Dendritic cell treated with granulocyte-macrophage colony-stimulating factor and Interleukin-4, amounts not matched to agents 40 ng/mL and 50 ng/mL, for 4 days (primary cell): ENCODE measurements around the gene PHLDA3.
A peak's percentile ranks its signal among the peaks of the same experiment; 100 is the strongest.

Source experiments
- H3K27ac Mint-ChIP-seq: one replicate; pipeline ENCODE4 v1.8.0; 2022; ENCODE audit warnings: mild to moderate bottlenecking, mixed read lengths
- H3K27me3 Mint-ChIP-seq: one replicate; pipeline ENCODE4 v1.8.0; 2022; ENCODE audit warnings: mild to moderate bottlenecking, mixed read lengths
- H3K36me3 Mint-ChIP-seq: one replicate; pipeline ENCODE4 v1.8.0; 2022; ENCODE audit warnings: low read depth, mixed read lengths
- H3K4me1 Mint-ChIP-seq: one replicate; pipeline ENCODE4 v1.8.0; 2022; ENCODE audit warnings: low read depth, mixed read lengths
- H3K4me3 Mint-ChIP-seq: one replicate; pipeline ENCODE4 v1.8.0; 2022; ENCODE audit warnings: mild to moderate bottlenecking, moderate library complexity, mixed read lengths
- H3K9me3 Mint-ChIP-seq: one replicate; pipeline ENCODE4 v1.8.0; 2022; ENCODE audit warnings: mixed read lengths
- intact Hi-C: fragments of 100-400 bp; cut with micrococcal nuclease; formaldehyde crosslinking; loops from one replicate; pipeline ENCODE4 v1.15.0; 2022

Gene PHLDA3

GRCh38 chr1:201468844-201469644, at the start of gene PHLDA3:
Gene PHLDA3, minus strand, starts transcription at chr1:201469188. Its CDS starts 402 bp downstream, at chr1:201468786.
- Mint-ChIP-seq H3K4me3 (peak within 1 kb of the TSS; percentile 74), H3K9me3 (no peaks in the 10 kb centered on the region), H3K27me3 (peaks cover 58% of the 10 kb centered on the region), H3K36me3 (peaks cover 10% of the 10 kb centered on the region), H3K4me1 (peaks cover 23% of the 10 kb centered on the region), H3K27ac (peak within 1 kb of the TSS; percentile 55)
- intact Hi-C loops, result no loop called here

GRCh38 chr1:201518071-201518470, 49.1 kb upstream of the PHLDA3 start:
- H3K4me3 Mint-ChIP-seq, result no peak overlapping the region
- H3K4me1 Mint-ChIP-seq, result peaks cover 8% of the 10 kb centered on the region
- peak overlapping the region; percentile 12 for H3K27ac Mint-ChIP-seq
- peaks cover 47% of the 10 kb centered on the region for H3K36me3 Mint-ChIP-seq
- H3K9me3 Mint-ChIP-seq, result no peaks in the 10 kb centered on the region
- H3K27me3 Mint-ChIP-seq, result no peaks in the 10 kb centered on the region
- intact Hi-C loops, result no loop called here

GRCh38 chr1:201517631-201518030, 48.6 kb upstream of the PHLDA3 start:
- Mint-ChIP-seq H3K27me3 (no peaks in the 10 kb centered on the region), H3K27ac (peak overlapping the region; percentile 12), H3K4me1 (peaks cover 9% of the 10 kb centered on the region), H3K4me3 (no peak overlapping the region), H3K9me3 (no peaks in the 10 kb centered on the region), H3K36me3 (peaks cover 46% of the 10 kb centered on the region)
- intact Hi-C loops, result no loop called here

GRCh38 chr1:201516511-201517127, 47.6 kb upstream of the PHLDA3 start:
- Mint-ChIP-seq H3K27ac (no peak overlapping the region), H3K4me1 (peaks cover 19% of the 10 kb centered on the region), H3K27me3 (no peaks in the 10 kb centered on the region), H3K4me3 (no peak overlapping the region), H3K9me3 (no peaks in the 10 kb centered on the region), H3K36me3 (peaks cover 36% of the 10 kb centered on the region)
- intact Hi-C loops, result no loop called here

GRCh38 chr1:201515895-201516294, 46.9 kb upstream of the PHLDA3 start:
- Mint-ChIP-seq H3K27me3 (no peaks in the 10 kb centered on the region), H3K9me3 (no peaks in the 10 kb centered on the region), H3K36me3 (peaks cover 29% of the 10 kb centered on the region), H3K4me3 (no peak overlapping the region), H3K27ac (no peak overlapping the region), H3K4me1 (peaks cover 22% of the 10 kb centered on the region)
- intact Hi-C loops, result no loop called here

- Mint-ChIP-seq H3K4me3 (no peak overlapping the region), H3K27ac (no peak overlapping the region), H3K27me3 (no peaks in the 10 kb centered on the region), H3K9me3 (no peaks in the 10 kb centered on the region), H3K4me1 (peaks cover 23% of the 10 kb centered on the region), H3K36me3 (peaks cover 25% of the 10 kb centered on the region)
- intact Hi-C loops, result no loop called here
These were observed 46.2 kb upstream of the PHLDA3 start for GRCh38 chr1:201515062-201515750.

GRCh38 chr1:201514466-201514865, 45.5 kb upstream of the PHLDA3 start:
- no peaks in the 10 kb centered on the region for H3K27me3 Mint-ChIP-seq
- H3K36me3 Mint-ChIP-seq, result peaks cover 23% of the 10 kb centered on the region
- no peak overlapping the region for H3K4me3 Mint-ChIP-seq
- peaks cover 30% of the 10 kb centered on the region for H3K4me1 Mint-ChIP-seq
- no peaks in the 10 kb centered on the region for H3K9me3 Mint-ChIP-seq
- intact Hi-C loops, result no loop called here
- H3K27ac Mint-ChIP-seq, result no peak overlapping the region

GRCh38 chr1:201513498-201514243, 44.7 kb upstream of the PHLDA3 start:
- intact Hi-C loops, result loop anchor here (1.0 kb wide), 2 partner anchors 31 to 65 kb away; no protein-coding TSS in a partner anchor
- peaks cover 36% of the 10 kb centered on the region for H3K4me1 Mint-ChIP-seq
- H3K9me3 Mint-ChIP-seq, result no peaks in the 10 kb centered on the region
- peaks cover 22% of the 10 kb centered on the region for H3K36me3 Mint-ChIP-seq
- no peak overlapping the region for H3K27ac Mint-ChIP-seq
- no peaks in the 10 kb centered on the region for H3K27me3 Mint-ChIP-seq
- no peak overlapping the region for H3K4me3 Mint-ChIP-seq

GRCh38 chr1:201511941-201512539, 43.1 kb upstream of the PHLDA3 start:
- Mint-ChIP-seq H3K36me3 (peaks cover 22% of the 10 kb centered on the region), H3K27me3 (no peaks in the 10 kb centered on the region), H3K27ac (peak overlapping the region; percentile 79), H3K4me1 (peaks cover 39% of the 10 kb centered on the region), H3K4me3 (no peak overlapping the region), H3K9me3 (no peaks in the 10 kb centered on the region)
- intact Hi-C loops, result no loop called here

GRCh38 chr1:201511396-201511940, 42.5 kb upstream of the PHLDA3 start:
- intact Hi-C loops, result no loop called here
- peaks cover 40% of the 10 kb centered on the region for H3K4me1 Mint-ChIP-seq
- no peak overlapping the region for H3K4me3 Mint-ChIP-seq
- H3K36me3 Mint-ChIP-seq, result peaks cover 24% of the 10 kb centered on the region
- H3K27ac Mint-ChIP-seq, result peak overlapping the region; percentile 79
- H3K9me3 Mint-ChIP-seq, result no peaks in the 10 kb centered on the region
- no peaks in the 10 kb centered on the region for H3K27me3 Mint-ChIP-seq

GRCh38 chr1:201510734-201511133, 41.7 kb upstream of the PHLDA3 start:
- Mint-ChIP-seq H3K9me3 (no peaks in the 10 kb centered on the region), H3K36me3 (peaks cover 26% of the 10 kb centered on the region), H3K27me3 (no peaks in the 10 kb centered on the region), H3K27ac (no peak overlapping the region), H3K4me1 (peaks cover 47% of the 10 kb centered on the region), H3K4me3 (no peak overlapping the region)
- intact Hi-C loops, result no loop called here

- no peak overlapping the region for H3K4me3 Mint-ChIP-seq
- no peaks in the 10 kb centered on the region for H3K9me3 Mint-ChIP-seq
- no peak overlapping the region for H3K27ac Mint-ChIP-seq
- no peaks in the 10 kb centered on the region for H3K27me3 Mint-ChIP-seq
- intact Hi-C loops, result no loop called here
- peaks cover 18% of the 10 kb centered on the region for H3K36me3 Mint-ChIP-seq
- H3K4me1 Mint-ChIP-seq, result peaks cover 56% of the 10 kb centered on the region
These were observed 40.8 kb upstream of the PHLDA3 start for GRCh38 chr1:201509601-201510374.
